Measurements from ENCODE around the gene CSRNP3.

Gene CSRNP3

DNA sequence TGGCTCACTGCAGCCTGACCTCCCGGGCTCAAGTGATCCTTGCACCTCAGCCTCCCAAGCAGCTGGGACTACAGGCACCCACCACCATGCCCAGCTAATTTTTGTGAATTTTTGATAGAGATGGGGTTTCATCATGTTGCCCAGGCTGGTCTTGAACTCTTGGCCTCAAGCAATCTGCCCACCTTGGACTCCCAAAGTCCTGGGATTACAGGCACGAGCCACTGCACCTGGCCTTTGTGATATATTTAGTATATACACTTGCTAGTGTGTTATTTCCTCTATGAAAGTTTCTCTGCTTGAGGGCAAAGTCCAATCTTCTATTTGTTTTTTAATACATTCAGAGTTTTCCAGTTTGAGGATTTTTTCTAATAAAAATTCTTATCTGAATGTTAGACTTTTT lies 205.3 kb downstream of the CSRNP3 start:
- TF ChIP-seq ZFX (IDR thresholded peaks at IDR 0.05; ENCODE audit: borderline replicate concordance): no peak
- TF ChIP-seq, protein P1, sequence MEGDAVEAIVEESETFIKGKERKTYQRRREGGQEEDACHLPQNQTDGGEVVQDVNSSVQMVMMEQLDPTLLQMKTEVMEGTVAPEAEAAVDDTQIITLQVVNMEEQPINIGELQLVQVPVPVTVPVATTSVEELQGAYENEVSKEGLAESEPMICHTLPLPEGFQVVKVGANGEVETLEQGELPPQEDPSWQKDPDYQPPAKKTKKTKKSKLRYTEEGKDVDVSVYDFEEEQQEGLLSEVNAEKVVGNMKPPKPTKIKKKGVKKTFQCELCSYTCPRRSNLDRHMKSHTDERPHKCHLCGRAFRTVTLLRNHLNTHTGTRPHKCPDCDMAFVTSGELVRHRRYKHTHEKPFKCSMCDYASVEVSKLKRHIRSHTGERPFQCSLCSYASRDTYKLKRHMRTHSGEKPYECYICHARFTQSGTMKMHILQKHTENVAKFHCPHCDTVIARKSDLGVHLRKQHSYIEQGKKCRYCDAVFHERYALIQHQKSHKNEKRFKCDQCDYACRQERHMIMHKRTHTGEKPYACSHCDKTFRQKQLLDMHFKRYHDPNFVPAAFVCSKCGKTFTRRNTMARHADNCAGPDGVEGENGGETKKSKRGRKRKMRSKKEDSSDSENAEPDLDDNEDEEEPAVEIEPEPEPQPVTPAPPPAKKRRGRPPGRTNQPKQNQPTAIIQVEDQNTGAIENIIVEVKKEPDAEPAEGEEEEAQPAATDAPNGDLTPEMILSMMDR (IDR thresholded peaks at IDR 0.05): no peak
- no peak overlapping the region for H3K27ac ChIP-seq

DNA sequence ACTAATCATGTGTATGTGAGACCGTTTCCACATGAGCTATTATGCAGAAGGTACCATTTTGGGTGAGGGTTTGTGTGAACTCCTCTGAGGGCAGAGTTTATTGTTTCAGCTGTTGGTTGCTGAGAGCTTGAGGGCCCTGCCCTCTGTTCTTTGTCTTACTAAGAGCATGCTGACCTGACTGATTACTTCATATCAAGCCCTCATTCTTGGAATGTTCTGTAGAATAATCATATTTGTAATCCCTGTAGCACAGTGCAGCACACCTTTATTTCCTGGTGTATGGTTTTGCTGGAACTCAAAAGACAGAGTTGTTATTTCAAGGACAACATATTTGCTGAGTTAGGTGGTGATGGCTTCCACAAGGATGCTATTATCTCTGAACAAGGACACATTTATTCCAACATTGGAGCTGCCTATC lies 206.1 kb downstream of the CSRNP3 start:
- TF ChIP-seq, protein P1 (IDR thresholded peaks at IDR 0.05): no peak
- no peak for TF ChIP-seq ZFX (IDR thresholded peaks at IDR 0.05; ENCODE audit: borderline replicate concordance)
- H3K27ac ChIP-seq: no peak overlapping the region

DNA sequence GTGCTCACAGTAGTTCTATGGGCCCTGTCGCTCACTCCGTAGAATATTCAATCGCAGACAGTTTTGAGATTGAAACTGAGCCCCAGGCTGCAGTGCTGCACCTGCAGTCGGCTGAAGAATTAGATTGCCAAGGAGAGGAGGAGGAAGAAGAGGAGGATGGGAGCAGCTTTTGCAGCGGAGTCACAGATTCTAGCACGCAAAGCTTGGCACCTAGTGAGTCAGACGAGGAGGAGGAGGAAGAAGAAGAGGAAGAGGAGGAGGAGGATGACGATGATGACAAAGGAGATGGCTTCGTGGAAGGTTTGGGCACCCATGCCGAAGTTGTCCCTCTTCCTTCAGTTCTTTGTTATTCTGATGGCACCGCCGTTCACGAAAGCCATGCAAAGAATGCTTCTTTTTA lies 209.4 kb downstream of the CSRNP3 start:
- no peak for TF ChIP-seq ZFX (IDR thresholded peaks at IDR 0.05; ENCODE audit: borderline replicate concordance)
- TF ChIP-seq, protein P1 (IDR thresholded peaks at IDR 0.05): no peak
- no peak overlapping the region for H3K27ac ChIP-seq

DNA sequence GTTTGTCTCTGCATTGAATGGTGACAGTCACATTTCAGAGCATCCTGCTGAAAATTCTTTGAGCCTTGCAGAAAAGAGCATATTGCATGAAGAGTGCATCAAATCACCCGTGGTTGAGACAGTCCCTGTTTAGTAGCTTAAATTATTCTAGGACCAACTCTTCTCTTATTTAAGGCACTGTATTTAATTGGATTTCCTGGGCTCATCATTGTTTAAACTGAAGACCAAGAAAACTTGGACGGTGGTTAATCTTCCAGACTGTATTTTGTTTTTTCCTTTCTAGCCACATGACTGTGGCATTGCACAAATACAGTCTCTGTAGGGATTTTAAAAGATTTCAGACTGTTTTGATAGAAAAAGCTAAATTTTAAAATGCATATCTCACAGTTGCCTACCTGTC lies 210.1 kb downstream of the CSRNP3 start:
- TF ChIP-seq ZFX (IDR thresholded peaks at IDR 0.05; ENCODE audit: borderline replicate concordance): no peak
- TF ChIP-seq, protein P1 (IDR thresholded peaks at IDR 0.05): no peak
- H3K27ac ChIP-seq: no peak overlapping the region

DNA sequence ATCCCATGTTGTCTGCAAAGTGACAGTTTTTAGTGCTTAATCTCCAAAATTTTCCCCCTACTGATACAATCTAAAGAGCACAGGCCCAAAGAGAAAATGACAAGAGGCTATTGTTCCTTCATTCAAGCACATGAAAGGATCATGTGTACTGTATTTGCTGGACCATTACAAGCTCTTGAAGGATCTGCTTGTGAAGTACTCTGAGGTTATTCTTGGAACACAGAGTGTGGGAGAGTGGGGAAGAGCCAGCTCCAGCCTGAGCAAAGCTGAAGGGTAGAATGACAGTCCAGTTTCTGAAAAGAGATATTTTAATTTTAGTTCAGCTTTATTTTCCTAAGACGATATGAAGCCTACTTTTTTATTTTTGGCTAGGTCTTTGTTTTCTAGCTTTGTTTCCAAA lies 212.3 kb downstream of the CSRNP3 start:
- TF ChIP-seq, protein P1 (IDR thresholded peaks at IDR 0.05): no peak
- TF ChIP-seq ZFX (IDR thresholded peaks at IDR 0.05; ENCODE audit: borderline replicate concordance): no peak
- H3K27ac ChIP-seq: no peak overlapping the region

DNA sequence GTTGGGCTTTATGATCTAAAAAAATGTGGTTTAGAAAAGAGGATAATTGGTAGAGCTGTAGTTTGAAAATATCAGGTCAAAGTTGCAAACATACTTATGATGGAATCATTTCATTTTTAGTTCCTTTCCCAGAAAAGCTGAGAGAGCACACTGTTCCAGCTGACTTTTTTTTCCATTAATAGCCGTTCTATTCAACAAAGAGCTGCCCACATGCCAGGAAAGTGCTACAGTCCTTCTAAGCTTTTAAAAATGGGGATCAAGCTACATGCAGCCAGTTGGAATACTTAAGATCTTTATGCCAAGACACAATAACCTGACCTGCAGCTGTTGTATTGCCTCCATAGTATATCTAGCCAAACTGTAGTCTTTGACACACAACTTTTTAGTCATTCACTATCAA lies 213.0 kb downstream of the CSRNP3 start:
- no peak for TF ChIP-seq ZFX (IDR thresholded peaks at IDR 0.05; ENCODE audit: borderline replicate concordance)
- TF ChIP-seq, protein P1 (IDR thresholded peaks at IDR 0.05): no peak
- H3K27ac ChIP-seq: no peak overlapping the region

DNA sequence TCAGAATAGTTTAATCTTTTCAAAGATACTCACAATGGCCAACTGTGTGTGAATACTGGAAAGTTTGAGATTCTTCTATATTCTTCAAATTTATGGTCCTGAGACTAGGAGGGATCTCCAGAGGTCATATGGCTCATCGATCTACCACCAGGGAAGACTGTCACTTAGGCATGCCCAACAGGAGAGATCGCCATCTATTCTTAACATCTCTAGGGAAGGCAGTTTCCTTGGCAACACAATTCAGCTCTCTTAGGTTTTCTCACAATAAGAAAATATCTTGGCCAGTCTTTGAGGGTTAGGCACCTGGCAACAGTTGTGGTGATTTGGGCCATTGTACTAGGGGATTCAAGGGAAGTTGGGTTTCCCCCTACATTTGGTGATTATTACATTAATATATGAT lies 217.3 kb downstream of the CSRNP3 start:
- H3K27ac ChIP-seq: no peak overlapping the region
- TF ChIP-seq, protein P1 (IDR thresholded peaks at IDR 0.05): no peak
- TF ChIP-seq ZFX (IDR thresholded peaks at IDR 0.05; ENCODE audit: borderline replicate concordance): no peak

Data from 22Rv1 (cell line).